Panc1 (cell line): Measurements from ENCODE around the gene SLC44A4.
"Not testable (repeated sequence)": the region's sequence is repeated elsewhere in the genome, so short reads cannot be mapped to it uniquely, and the experiment has no call there.

ENCODE experiments used
- POLR2AphosphoS5 ChIP-seq: IDR thresholded peaks from 2 replicates; pipeline ENCODE4 v1.6.1; 2012; ENCODE audit warnings: mild to moderate bottlenecking, low read depth, low read length, moderate library complexity
- SIN3A ChIP-seq: IDR thresholded peaks from 2 replicates; pipeline ENCODE4 v1.6.1; 2012; ENCODE audit warnings: low read depth, mild to moderate bottlenecking, low read length, moderate library complexity, borderline replicate concordance; ENCODE audit not compliant: insufficient read depth
- TCF7L2 ChIP-seq: IDR thresholded peaks from 2 replicates; pipeline ENCODE4 v1.6.1; 2011; ENCODE audit warnings: mild to moderate bottlenecking, low read depth, low read length, inconsistent platforms
- TF ChIP-seq, protein P1 (sequence below): fragments of 450-650 bp; IDR thresholded peaks from 2 replicates; pipeline ENCODE4 v1.5.1; 2017; ENCODE audit warnings: mild to moderate bottlenecking
- TF ChIP-seq, protein P2 (sequence below), 2 experiments: IDR thresholded peaks; 2 replicates each; pipeline ENCODE4 v1.6.1; 2011 to 2012; ENCODE audit warnings: low read depth in 2 of 2, control low read depth in 1 of 2, low read length in 1 of 2, mild to moderate bottlenecking in 1 of 2, moderate library complexity in 1 of 2; ENCODE audit not compliant: insufficient read depth in 1 of 2

DNA sequence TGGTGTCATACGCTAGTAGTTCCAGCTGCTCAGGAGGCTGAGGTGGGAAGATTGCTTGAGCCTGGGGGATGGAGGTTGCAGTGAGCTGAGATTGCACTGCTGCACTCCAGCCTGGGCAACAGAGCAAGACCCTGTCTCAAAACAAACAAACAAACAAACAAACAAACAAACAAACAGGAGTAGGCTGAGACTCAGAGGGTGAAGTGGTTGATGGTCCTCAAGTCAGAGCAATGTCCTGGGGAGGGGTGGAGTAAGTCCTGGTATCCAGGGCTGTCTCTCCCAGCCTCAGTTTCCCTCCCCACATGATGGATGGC, 10.2 kb downstream of the SLC44A4 start:
- TF ChIP-seq, protein P1, sequence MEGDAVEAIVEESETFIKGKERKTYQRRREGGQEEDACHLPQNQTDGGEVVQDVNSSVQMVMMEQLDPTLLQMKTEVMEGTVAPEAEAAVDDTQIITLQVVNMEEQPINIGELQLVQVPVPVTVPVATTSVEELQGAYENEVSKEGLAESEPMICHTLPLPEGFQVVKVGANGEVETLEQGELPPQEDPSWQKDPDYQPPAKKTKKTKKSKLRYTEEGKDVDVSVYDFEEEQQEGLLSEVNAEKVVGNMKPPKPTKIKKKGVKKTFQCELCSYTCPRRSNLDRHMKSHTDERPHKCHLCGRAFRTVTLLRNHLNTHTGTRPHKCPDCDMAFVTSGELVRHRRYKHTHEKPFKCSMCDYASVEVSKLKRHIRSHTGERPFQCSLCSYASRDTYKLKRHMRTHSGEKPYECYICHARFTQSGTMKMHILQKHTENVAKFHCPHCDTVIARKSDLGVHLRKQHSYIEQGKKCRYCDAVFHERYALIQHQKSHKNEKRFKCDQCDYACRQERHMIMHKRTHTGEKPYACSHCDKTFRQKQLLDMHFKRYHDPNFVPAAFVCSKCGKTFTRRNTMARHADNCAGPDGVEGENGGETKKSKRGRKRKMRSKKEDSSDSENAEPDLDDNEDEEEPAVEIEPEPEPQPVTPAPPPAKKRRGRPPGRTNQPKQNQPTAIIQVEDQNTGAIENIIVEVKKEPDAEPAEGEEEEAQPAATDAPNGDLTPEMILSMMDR: not testable (repeated sequence)
- TF ChIP-seq POLR2AphosphoS5, TCF7L2, SIN3A: not testable (repeated sequence)
- TF ChIP-seq, protein P2, sequence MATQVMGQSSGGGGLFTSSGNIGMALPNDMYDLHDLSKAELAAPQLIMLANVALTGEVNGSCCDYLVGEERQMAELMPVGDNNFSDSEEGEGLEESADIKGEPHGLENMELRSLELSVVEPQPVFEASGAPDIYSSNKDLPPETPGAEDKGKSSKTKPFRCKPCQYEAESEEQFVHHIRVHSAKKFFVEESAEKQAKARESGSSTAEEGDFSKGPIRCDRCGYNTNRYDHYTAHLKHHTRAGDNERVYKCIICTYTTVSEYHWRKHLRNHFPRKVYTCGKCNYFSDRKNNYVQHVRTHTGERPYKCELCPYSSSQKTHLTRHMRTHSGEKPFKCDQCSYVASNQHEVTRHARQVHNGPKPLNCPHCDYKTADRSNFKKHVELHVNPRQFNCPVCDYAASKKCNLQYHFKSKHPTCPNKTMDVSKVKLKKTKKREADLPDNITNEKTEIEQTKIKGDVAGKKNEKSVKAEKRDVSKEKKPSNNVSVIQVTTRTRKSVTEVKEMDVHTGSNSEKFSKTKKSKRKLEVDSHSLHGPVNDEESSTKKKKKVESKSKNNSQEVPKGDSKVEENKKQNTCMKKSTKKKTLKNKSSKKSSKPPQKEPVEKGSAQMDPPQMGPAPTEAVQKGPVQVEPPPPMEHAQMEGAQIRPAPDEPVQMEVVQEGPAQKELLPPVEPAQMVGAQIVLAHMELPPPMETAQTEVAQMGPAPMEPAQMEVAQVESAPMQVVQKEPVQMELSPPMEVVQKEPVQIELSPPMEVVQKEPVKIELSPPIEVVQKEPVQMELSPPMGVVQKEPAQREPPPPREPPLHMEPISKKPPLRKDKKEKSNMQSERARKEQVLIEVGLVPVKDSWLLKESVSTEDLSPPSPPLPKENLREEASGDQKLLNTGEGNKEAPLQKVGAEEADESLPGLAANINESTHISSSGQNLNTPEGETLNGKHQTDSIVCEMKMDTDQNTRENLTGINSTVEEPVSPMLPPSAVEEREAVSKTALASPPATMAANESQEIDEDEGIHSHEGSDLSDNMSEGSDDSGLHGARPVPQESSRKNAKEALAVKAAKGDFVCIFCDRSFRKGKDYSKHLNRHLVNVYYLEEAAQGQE (IDR thresholded peaks at IDR 0.05; ENCODE audit: insufficient read depth in 1 of 2, low read depth in 2 of 2, low read length in 1 of 2): not testable (repeated sequence)
